BE2C (cell line): ENCODE data around the gene GADL1.

Experiments
- DNase-seq: peaks from one replicate; pipeline ENCODE4 v3.0.0-alpha.2; 2020
- H3K27me3 ChIP-seq: fragments of 250-450 bp; sonication (Bioruptor Pico); 2 replicates; pipeline ENCODE4 v1.5.1; 2020; ENCODE audit warnings: mild to moderate bottlenecking
- H3K36me3 ChIP-seq: fragments of 250-450 bp; sonication (Bioruptor Pico); 2 replicates; pipeline ENCODE4 v1.5.1; 2020; ENCODE audit warnings: mild to moderate bottlenecking
- H3K4me1 ChIP-seq: fragments of 250-450 bp; sonication (Bioruptor Pico); 2 replicates; pipeline ENCODE4 v1.5.1; 2020
- H3K4me3 ChIP-seq: 2 replicates; pipeline ENCODE4 v1.5.1; 2011; ENCODE audit warnings: low read depth, low read length
- H3K9me3 ChIP-seq: fragments of 250-450 bp; sonication (Bioruptor Pico); 2 replicates; pipeline ENCODE4 v1.5.1; 2020
- TF ChIP-seq, protein P1 (sequence below): IDR thresholded peaks from 2 replicates; pipeline ENCODE4 v1.5.1; 2012; ENCODE audit warnings: mild to moderate bottlenecking, low read depth, low read length

GADL1 gene

DNA sequence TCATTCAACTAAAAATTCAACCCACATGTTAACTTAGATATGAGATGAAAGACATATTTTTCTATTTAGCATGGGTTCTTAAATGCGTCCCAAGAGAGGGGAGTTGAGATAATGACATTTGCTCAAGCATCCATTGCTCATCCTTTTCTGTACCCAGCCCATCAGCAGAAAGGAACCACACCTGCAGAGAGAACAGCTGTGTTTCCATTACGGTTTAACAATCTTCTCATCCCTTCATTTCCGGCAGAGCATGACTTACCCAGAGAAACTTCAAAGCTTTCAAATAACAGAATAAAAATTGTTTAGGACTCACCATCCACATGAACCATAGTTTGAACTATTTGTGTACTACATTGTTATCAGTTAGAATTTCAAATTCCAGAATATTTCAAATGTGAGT, 174.9 kb downstream of the GADL1 start:
- H3K9me3 ChIP-seq, result no peaks in the 10 kb centered on the region
- H3K4me3 ChIP-seq, result no peak overlapping the region

DNA sequence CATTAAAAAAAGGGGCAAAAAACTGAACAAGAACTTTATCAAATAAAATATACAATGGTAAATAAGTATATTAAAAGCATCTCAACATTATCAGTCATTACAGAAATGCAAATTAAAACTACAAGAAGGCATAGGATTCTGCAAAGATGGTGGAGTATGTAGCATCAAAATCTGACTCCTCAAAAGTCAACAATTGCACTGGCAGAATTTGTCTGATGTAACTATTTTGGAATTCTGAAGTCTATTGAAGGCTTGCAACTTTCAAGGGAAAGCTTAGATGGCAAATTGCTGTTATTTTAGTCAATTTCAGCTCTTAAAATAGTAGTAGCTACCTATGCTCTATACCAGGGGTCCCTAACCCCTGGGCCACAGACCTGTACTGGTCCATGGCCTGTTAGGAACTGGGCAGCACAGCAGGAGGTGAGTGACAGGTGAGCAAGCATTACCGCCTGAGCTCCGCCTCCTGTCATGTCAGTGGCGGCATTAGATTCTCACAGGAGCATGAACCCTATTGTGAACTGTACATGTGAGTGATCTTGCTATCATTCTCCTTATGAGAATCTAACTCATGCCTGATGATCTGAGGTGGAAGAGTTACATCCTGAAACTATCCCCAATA, 180.5 kb downstream of the GADL1 start:
- H3K4me3 ChIP-seq, result no peak overlapping the region

More for the DNA sequence above, 174.9 kb downstream of the GADL1 start:
- Histone ChIP-seq H3K36me3 (no peaks in the 10 kb centered on the region), H3K27me3 (no peaks in the 10 kb centered on the region), H3K4me1 (no peaks in the 10 kb centered on the region)
- DNase-seq, result no peak
- TF ChIP-seq, protein P1, sequence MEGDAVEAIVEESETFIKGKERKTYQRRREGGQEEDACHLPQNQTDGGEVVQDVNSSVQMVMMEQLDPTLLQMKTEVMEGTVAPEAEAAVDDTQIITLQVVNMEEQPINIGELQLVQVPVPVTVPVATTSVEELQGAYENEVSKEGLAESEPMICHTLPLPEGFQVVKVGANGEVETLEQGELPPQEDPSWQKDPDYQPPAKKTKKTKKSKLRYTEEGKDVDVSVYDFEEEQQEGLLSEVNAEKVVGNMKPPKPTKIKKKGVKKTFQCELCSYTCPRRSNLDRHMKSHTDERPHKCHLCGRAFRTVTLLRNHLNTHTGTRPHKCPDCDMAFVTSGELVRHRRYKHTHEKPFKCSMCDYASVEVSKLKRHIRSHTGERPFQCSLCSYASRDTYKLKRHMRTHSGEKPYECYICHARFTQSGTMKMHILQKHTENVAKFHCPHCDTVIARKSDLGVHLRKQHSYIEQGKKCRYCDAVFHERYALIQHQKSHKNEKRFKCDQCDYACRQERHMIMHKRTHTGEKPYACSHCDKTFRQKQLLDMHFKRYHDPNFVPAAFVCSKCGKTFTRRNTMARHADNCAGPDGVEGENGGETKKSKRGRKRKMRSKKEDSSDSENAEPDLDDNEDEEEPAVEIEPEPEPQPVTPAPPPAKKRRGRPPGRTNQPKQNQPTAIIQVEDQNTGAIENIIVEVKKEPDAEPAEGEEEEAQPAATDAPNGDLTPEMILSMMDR, result no peak

DNA sequence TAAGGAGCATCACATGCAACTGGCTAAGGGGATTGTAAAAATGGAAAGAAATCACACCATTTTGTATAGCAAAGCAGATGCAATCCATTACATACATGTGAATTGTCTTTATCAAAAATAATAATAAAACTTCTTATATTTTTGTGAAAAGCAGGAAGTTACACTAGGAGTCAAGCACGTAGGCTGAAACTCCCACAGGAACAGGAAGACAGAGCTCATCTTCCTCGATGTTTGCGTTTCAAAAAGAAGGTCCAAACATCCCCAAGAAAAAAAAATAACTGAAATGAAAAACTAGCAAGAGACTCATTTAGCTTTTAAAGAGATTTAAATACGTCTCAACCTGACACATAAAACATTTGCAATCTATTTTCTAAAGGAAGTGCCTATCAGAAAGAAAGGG, 181.5 kb downstream of the GADL1 start:
- DNase-seq, result no peak
- Histone ChIP-seq H3K9me3 (no peaks in the 10 kb centered on the region), H3K4me3 (no peak overlapping the region), H3K4me1 (no peaks in the 10 kb centered on the region), H3K36me3 (no peaks in the 10 kb centered on the region), H3K27me3 (no peaks in the 10 kb centered on the region)
- TF ChIP-seq, protein P1, result no peak

More for the DNA sequence above, 180.5 kb downstream of the GADL1 start:
- TF ChIP-seq, protein P1, result no peak
- no peaks in the 10 kb centered on the region for H3K4me1 ChIP-seq
- H3K9me3 ChIP-seq, result no peaks in the 10 kb centered on the region
- no peak for DNase-seq
- H3K36me3 ChIP-seq, result no peaks in the 10 kb centered on the region
- no peaks in the 10 kb centered on the region for H3K27me3 ChIP-seq

DNA sequence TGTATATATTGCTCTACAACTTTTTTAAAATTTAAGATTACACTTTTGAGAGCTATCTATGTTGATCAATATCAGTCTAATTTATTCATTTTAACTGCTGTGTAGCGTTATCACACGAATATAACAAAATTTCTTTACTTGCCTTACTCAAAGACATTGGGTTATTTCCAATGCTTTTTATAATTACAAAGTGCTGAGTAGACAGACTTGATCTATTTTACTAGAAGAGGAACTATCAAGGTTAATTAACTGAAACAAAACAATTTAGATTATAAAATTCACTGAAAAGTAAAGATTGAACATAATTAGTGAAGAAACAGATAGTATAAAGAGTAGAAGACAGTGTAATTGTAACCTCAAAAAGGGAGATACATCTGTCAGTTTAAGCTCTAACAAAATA, 182.6 kb downstream of the GADL1 start:
- H3K36me3 ChIP-seq, result no peaks in the 10 kb centered on the region
- no peak overlapping the region for H3K4me3 ChIP-seq
- no peaks in the 10 kb centered on the region for H3K9me3 ChIP-seq
- TF ChIP-seq, protein P1, result no peak
- no peaks in the 10 kb centered on the region for H3K27me3 ChIP-seq
- DNase-seq, result no peak
- H3K4me1 ChIP-seq, result no peaks in the 10 kb centered on the region

DNA sequence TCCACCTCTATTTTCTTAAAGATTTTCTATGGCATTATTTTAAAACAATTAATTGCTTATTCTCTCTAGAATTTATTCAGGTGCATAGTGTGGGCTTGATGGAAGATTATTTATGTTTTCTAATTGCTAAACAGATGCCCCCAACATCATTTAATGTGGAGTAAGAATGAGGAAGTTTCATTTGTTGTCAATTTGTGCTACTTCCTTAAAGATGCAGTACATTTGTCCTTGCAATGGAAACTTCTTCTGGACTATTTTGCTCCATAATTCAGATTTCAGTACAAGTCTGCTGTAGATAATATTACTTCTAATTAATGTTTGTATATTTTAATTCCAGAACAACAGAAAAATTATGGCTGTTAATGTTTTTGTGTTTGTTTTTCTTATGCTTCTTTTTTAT, 183.3 kb downstream of the GADL1 start:
- no peaks in the 10 kb centered on the region for H3K36me3 ChIP-seq
- TF ChIP-seq, protein P1, result no peak
- no peaks in the 10 kb centered on the region for H3K9me3 ChIP-seq
- no peaks in the 10 kb centered on the region for H3K27me3 ChIP-seq
- DNase-seq, result no peak
- no peaks in the 10 kb centered on the region for H3K4me1 ChIP-seq
- H3K4me3 ChIP-seq, result no peak overlapping the region

DNA sequence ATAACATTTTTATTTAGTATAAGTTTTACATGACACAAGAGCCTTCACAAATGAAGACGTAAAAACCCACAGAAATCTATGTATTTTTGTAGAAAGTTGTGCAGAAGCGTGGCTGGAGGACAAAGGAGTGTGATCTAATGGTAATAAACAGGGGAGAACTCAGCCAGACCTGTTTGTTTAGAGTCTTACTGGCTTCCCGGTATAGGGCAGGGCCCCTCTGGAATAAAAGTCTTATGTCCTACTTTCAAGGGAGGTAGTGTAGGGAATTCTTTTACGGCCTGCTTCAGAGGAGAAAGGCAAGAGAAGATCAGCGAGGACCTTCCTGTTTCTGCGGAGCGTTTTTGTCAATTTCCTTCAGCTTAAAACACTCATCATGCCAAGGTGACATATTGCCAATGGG, 184.4 kb downstream of the GADL1 start:
- Histone ChIP-seq H3K27me3 (no peaks in the 10 kb centered on the region), H3K9me3 (no peaks in the 10 kb centered on the region), H3K4me3 (no peak overlapping the region), H3K36me3 (no peaks in the 10 kb centered on the region), H3K4me1 (no peaks in the 10 kb centered on the region)
- DNase-seq, result no peak
- TF ChIP-seq, protein P1, result no peak
